ENCODE results near the gene FIBIN. TPM values are rescaled to one million over a fixed set of nuclear protein-coding genes. Genes with fewer than 3 reads are reported as not detected.

Gene FIBIN
- total RNA-seq, 1 donor from 2014 or later: 118 TPM

- H3K4me3 ChIP-seq: no peak overlapping the region
- no peaks in the 10 kb centered on the region for H3K27me3 ChIP-seq
- no peaks in the 10 kb centered on the region for H3K36me3 ChIP-seq
- peaks cover 31% of the 10 kb centered on the region for H3K4me1 ChIP-seq
- no peak for DNase-seq (ENCODE audit: extremely low spot score in 2 of 2)
- TF ChIP-seq POLR2A (IDR thresholded peaks at IDR 0.05) (no peak), CTCF (IDR thresholded peaks at IDR 0.05) (no peak), POLR2AphosphoS5 (IDR thresholded peaks at IDR 0.05; ENCODE audit: insufficient read depth in 1 of 2, low read depth in 1 of 2) (no peak)
- no peaks in the 10 kb centered on the region for H3K9me3 ChIP-seq
- peak overlapping the region; percentile 45 for H3K27ac ChIP-seq
- intact Hi-C loops (cut with DNase I): no loop called here
Observed at GRCh38 chr11:27012234-27012921, 18.5 kb downstream of the FIBIN start.

- Histone ChIP-seq H3K4me1 (peaks cover 31% of the 10 kb centered on the region), H3K4me3 (no peak overlapping the region), H3K27ac (peak overlapping the region; percentile 45), H3K27me3 (no peaks in the 10 kb centered on the region), H3K36me3 (no peaks in the 10 kb centered on the region), H3K9me3 (no peaks in the 10 kb centered on the region)
- no peak for DNase-seq (ENCODE audit: extremely low spot score in 2 of 2)
- TF ChIP-seq POLR2A (IDR thresholded peaks at IDR 0.05) (no peak), CTCF (IDR thresholded peaks at IDR 0.05) (no peak), POLR2AphosphoS5 (IDR thresholded peaks at IDR 0.05; ENCODE audit: insufficient read depth in 1 of 2, low read depth in 1 of 2) (no peak)
- intact Hi-C loops (cut with DNase I): no loop called here
Observed at GRCh38 chr11:27013781-27014361, 20.0 kb downstream of the FIBIN start.

DNA sequence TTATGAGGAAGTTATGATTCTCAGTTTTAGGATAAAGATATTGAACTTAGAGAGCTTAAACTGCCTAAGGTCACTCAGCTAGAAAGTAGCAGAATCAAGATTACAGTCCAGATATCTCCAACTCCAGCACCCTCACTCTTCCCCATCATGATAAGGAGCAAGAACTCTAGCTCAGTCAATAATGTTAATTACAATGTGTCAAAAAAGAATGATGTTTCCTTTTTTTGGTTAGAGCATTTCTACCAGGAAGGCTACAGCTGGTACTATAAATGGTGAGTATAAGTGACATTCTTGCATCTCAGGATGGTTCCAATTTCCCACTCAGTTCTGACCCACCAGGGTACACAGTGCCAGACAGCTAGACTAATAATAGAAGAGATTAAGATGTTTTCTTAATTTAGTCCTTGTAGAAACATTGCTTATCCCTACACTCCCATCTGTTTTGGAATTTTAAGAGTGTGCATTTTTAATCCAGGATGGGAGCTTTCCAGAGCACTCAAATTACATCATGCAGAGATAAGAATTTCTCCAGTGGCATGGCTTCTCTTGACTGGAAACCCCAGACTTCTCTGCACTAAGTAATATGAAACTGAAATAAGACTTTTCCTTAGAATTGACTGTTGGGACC, 25.1 kb downstream of the FIBIN start:
- Histone ChIP-seq H3K9me3 (no peaks in the 10 kb centered on the region), H3K27ac (no peak overlapping the region), H3K36me3 (no peaks in the 10 kb centered on the region), H3K4me1 (peaks cover 3% of the 10 kb centered on the region), H3K4me3 (no peak overlapping the region), H3K27me3 (no peaks in the 10 kb centered on the region)
- TF ChIP-seq POLR2AphosphoS5 (IDR thresholded peaks at IDR 0.05; ENCODE audit: insufficient read depth in 1 of 2, low read depth in 1 of 2): no peak
- TF ChIP-seq POLR2A (IDR thresholded peaks at IDR 0.05): no peak
- no peak for TF ChIP-seq CTCF (IDR thresholded peaks at IDR 0.05)
- DNase-seq (ENCODE audit: extremely low spot score in 2 of 2): no peak
- intact Hi-C loops (cut with DNase I): no loop called here

DNA sequence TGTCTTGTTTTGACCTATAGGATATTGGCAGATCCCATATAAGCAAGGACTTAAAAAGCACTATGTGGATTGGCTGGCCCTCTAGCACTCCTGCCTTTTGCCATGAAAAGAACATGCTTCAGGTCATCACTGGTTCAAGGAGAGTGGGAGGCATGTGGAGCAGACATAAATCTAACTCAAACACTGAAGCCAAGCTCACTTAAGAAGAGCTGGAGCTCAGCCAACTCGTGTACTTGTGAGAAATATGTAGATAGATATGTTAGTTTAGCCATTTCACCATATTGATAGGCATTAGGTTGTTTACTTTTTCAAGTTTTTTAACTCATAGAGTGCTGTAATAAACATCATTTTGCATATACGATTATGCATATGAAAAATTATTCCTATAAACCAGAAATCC, 26.8 kb downstream of the FIBIN start:
- no peak for TF ChIP-seq CTCF (IDR thresholded peaks at IDR 0.05)
- TF ChIP-seq POLR2AphosphoS5 (IDR thresholded peaks at IDR 0.05; ENCODE audit: insufficient read depth in 1 of 2, low read depth in 1 of 2): no peak
- no peak for TF ChIP-seq POLR2A (IDR thresholded peaks at IDR 0.05)
- intact Hi-C loops (cut with DNase I): no loop called here
- no peak overlapping the region for H3K4me3 ChIP-seq
- no peaks in the 10 kb centered on the region for H3K36me3 ChIP-seq
- H3K27ac ChIP-seq: no peak overlapping the region
- no peaks in the 10 kb centered on the region for H3K27me3 ChIP-seq
- no peak for DNase-seq (ENCODE audit: extremely low spot score in 2 of 2)
- H3K9me3 ChIP-seq: no peaks in the 10 kb centered on the region
- H3K4me1 ChIP-seq: no peaks in the 10 kb centered on the region
